GM12892 (cell line): ENCODE results near the gene TLR10.

Source experiments
- POLR2A ChIP-seq: IDR thresholded peaks from 2 replicates; pipeline ENCODE4 v1.6.1; 2011; ENCODE audit warnings: low read depth, low read length, control low read depth
- POLR2AphosphoS5 ChIP-seq: IDR thresholded peaks from 2 replicates; pipeline ENCODE4 v1.6.1; 2011; ENCODE audit warnings: low read depth, low read length, control low read depth

GRCh38 chr4:38734911-38735310 is 47.9 kb downstream of the TLR10 start:
- TF ChIP-seq POLR2A (no peak), POLR2AphosphoS5 (no peak)
